ENCODE results near the gene COL5A2. TPM values are rescaled to one million over a fixed set of nuclear protein-coding genes. Genes with fewer than 3 reads are reported as not detected.

COL5A2 gene
- total RNA-seq, 1 donor from 2014 or later, result 11.2 TPM

- no peaks in the 10 kb centered on the region for H3K27me3 ChIP-seq
Measured at GRCh38 chr2:189163889-189164288, 15.7 kb downstream of the COL5A2 start.

DNA sequence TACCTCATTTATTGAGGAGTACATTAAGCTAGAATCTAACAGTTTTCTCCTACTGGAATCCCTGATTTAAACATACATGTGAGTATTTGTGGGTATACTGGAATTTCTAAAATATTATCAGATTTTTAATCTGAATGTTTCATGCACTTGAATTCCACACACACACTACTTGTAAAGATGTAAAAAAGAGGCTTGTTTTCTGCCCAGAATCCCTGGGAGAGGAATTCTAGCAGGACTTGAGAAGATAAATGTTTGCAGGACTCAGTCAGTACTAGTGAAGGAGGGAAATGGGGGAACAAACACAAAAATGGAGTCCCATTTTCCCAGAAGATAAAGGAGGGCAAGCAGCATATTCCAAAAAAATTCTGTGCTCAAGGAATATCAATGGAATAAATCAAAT lies 17.0 kb downstream of the COL5A2 start:
- no peak for DNase-seq (ENCODE audit: low spot score)
- Histone ChIP-seq H2AFZ (replicated peaks) (no peak overlapping the region), H3K27ac (no peak overlapping the region), H3K4me2 (no peak overlapping the region), H3K4me1 (no peaks in the 10 kb centered on the region), H3K9me3 (ENCODE audit: low read depth) (no peaks in the 10 kb centered on the region), H3K36me3 (no peaks in the 10 kb centered on the region), H3K79me2 (ENCODE audit: low read depth) (no peaks in the 10 kb centered on the region), H3F3A (ENCODE audit: low read depth) (no peaks in the 10 kb centered on the region), H3K27me3 (no peaks in the 10 kb centered on the region), H3K9ac (no peak overlapping the region), H3K4me3 (no peak overlapping the region), H4K20me1 (ENCODE audit: low read depth) (no peaks in the 10 kb centered on the region)
- no peak overlapping the region for H3K4me3 Mint-ChIP-seq
- peaks cover 2% of the 10 kb centered on the region for H3K36me3 Mint-ChIP-seq
- no peak for TF ChIP-seq EZH2phosphoT487 (IDR thresholded peaks at IDR 0.05)
- no peak for TF ChIP-seq EZH2 (IDR thresholded peaks at IDR 0.05)
- TF ChIP-seq, protein P1, sequence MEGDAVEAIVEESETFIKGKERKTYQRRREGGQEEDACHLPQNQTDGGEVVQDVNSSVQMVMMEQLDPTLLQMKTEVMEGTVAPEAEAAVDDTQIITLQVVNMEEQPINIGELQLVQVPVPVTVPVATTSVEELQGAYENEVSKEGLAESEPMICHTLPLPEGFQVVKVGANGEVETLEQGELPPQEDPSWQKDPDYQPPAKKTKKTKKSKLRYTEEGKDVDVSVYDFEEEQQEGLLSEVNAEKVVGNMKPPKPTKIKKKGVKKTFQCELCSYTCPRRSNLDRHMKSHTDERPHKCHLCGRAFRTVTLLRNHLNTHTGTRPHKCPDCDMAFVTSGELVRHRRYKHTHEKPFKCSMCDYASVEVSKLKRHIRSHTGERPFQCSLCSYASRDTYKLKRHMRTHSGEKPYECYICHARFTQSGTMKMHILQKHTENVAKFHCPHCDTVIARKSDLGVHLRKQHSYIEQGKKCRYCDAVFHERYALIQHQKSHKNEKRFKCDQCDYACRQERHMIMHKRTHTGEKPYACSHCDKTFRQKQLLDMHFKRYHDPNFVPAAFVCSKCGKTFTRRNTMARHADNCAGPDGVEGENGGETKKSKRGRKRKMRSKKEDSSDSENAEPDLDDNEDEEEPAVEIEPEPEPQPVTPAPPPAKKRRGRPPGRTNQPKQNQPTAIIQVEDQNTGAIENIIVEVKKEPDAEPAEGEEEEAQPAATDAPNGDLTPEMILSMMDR (IDR thresholded peaks at IDR 0.05), result no peak
- H3K4me1 Mint-ChIP-seq, result peaks cover 11% of the 10 kb centered on the region
- H3K9me3 Mint-ChIP-seq, result no peaks in the 10 kb centered on the region
- no peak overlapping the region for H3K27ac Mint-ChIP-seq
- no peaks in the 10 kb centered on the region for H3K27me3 Mint-ChIP-seq (ENCODE audit: insufficient read depth, low read depth)

More at GRCh38 chr2:189163889-189164288, 15.7 kb downstream of the COL5A2 start:
- Histone ChIP-seq H3K4me3 (no peak overlapping the region), H3K79me2 (ENCODE audit: low read depth) (no peaks in the 10 kb centered on the region), H2AFZ (replicated peaks) (no peak overlapping the region), H3K9me3 (ENCODE audit: low read depth) (no peaks in the 10 kb centered on the region), H3K4me2 (no peak overlapping the region), H3K36me3 (no peaks in the 10 kb centered on the region), H3K27ac (no peak overlapping the region), H3K4me1 (no peaks in the 10 kb centered on the region), H3K9ac (no peak overlapping the region), H3F3A (ENCODE audit: low read depth) (no peaks in the 10 kb centered on the region), H4K20me1 (ENCODE audit: low read depth) (no peaks in the 10 kb centered on the region)
- no peaks in the 10 kb centered on the region for H3K27me3 Mint-ChIP-seq (ENCODE audit: insufficient read depth, low read depth)
- no peak overlapping the region for H3K27ac Mint-ChIP-seq
- no peak for DNase-seq (ENCODE audit: low spot score)
- TF ChIP-seq, protein P1 (IDR thresholded peaks at IDR 0.05), result no peak
- TF ChIP-seq EZH2 (IDR thresholded peaks at IDR 0.05) (no peak), EZH2phosphoT487 (IDR thresholded peaks at IDR 0.05) (no peak)
- peaks cover 14% of the 10 kb centered on the region for H3K4me1 Mint-ChIP-seq
- no peaks in the 10 kb centered on the region for H3K9me3 Mint-ChIP-seq
- H3K36me3 Mint-ChIP-seq, result peaks cover 2% of the 10 kb centered on the region
- no peak overlapping the region for H3K4me3 Mint-ChIP-seq

- no peaks in the 10 kb centered on the region for H3K79me2 ChIP-seq (ENCODE audit: low read depth)
Measured at GRCh38 chr2:189161894-189162293, 17.7 kb downstream of the COL5A2 start.

More at GRCh38 chr2:189161894-189162293, 17.7 kb downstream of the COL5A2 start:
- Histone ChIP-seq H3K27ac (no peak overlapping the region), H3F3A (ENCODE audit: low read depth) (no peaks in the 10 kb centered on the region), H4K20me1 (ENCODE audit: low read depth) (no peaks in the 10 kb centered on the region), H3K36me3 (no peaks in the 10 kb centered on the region), H3K4me3 (no peak overlapping the region), H3K9me3 (ENCODE audit: low read depth) (no peaks in the 10 kb centered on the region), H3K4me2 (no peak overlapping the region), H2AFZ (replicated peaks) (no peak overlapping the region), H3K9ac (no peak overlapping the region), H3K27me3 (no peaks in the 10 kb centered on the region), H3K4me1 (no peaks in the 10 kb centered on the region)
- Mint-ChIP-seq H3K27ac (no peak overlapping the region), H3K9me3 (no peaks in the 10 kb centered on the region), H3K36me3 (no peaks in the 10 kb centered on the region), H3K4me1 (peaks cover 10% of the 10 kb centered on the region), H3K4me3 (no peak overlapping the region), H3K27me3 (ENCODE audit: insufficient read depth, low read depth) (no peaks in the 10 kb centered on the region)
- no peak for DNase-seq (ENCODE audit: low spot score)
- TF ChIP-seq, protein P1 (IDR thresholded peaks at IDR 0.05), result no peak
- TF ChIP-seq EZH2 (IDR thresholded peaks at IDR 0.05) (no peak), EZH2phosphoT487 (IDR thresholded peaks at IDR 0.05) (no peak)
